T-helper 17 cell (primary cell): ENCODE data around the gene SLX9. TPM values are rescaled to one million over a fixed set of nuclear protein-coding genes. Genes with fewer than 3 reads are reported as not detected.

Source experiments
- ATAC-seq: fragments of 150-1000 bp; cut with Tn5 transposase; 2 replicates; pipeline ENCODE4 v1.10.0; 2021; ENCODE audit warnings: mild to moderate bottlenecking, moderate library complexity
- DNase-seq, 3 donors: peaks; one replicate each; pipeline versions ENCODE4 v3.0.0 to v3.0.0-alpha.2; 2020 to 2021
- H3K9me3 ChIP-seq: one replicate; pipeline ENCODE4 v1.7.0; 2013; ENCODE audit warnings: low read length, mild to moderate bottlenecking; ENCODE audit not compliant: control insufficient read depth, poor library complexity, severe bottlenecking
- H3K27ac Mint-ChIP-seq: one replicate; pipeline ENCODE4 v1.8.0; 2022; ENCODE audit warnings: mild to moderate bottlenecking, moderate library complexity, mixed read lengths
- H3K27me3 Mint-ChIP-seq: one replicate; pipeline ENCODE4 v1.8.0; 2022; ENCODE audit warnings: mixed read lengths
- H3K36me3 Mint-ChIP-seq: one replicate; pipeline ENCODE4 v1.8.0; 2022; ENCODE audit warnings: low read depth, mixed read lengths
- H3K4me1 Mint-ChIP-seq: one replicate; pipeline ENCODE4 v1.8.0; 2022; ENCODE audit warnings: mild to moderate bottlenecking, mixed read lengths
- H3K4me3 Mint-ChIP-seq: one replicate; pipeline ENCODE4 v1.8.0; 2022; ENCODE audit warnings: mild to moderate bottlenecking, moderate library complexity, mixed read lengths
- total RNA-seq, 4 donors: library from RNA in 2 of 4; stranded (reverse) in 2 of 4; gene quantifications; one replicate each; pipeline ENCODE4 v1.2.3 and lab custom pipeline; 2022 to 2026

Gene SLX9
- total RNA-seq, 2 donors from 2014 or later = 14.0 to 15.4 TPM

DNA sequence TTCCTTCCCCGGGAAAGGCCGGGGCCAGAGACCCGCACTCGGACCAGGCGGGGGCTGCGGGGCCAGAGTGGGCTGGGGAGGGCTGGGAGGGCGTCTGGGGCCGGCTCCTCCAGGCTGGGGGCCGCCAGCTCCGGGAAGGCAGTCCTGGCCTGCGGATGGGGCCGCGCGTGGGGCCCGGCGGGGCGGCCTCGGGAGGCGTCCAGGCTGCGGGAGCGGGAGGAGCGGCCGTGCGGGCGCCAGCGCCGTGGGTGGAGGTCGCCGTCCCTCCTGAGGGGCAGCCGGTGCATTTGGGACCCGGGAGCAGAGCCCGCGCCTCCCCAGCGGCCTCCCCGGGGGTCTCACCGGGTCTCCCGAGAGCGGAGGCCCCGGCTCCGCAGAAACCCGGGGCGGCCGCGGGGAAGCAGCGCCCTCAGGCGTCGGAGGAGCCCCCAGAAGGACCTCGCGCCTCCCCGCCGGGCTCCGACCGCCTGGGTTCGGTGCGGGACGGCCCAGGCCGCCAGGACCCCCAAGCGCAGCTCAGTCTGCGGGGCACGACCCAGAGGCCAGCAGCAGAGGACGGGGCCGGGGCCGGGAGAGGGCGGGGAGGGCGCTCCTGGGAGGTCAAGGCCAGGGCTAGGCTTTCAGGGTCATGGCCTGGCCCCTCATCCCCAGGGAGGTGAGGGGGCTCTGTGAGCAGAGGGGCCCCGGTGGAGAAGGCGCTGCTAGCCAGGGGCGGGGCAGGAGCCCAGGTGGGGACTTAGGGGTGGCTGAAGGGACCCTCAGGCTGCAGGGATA, 7.2 kb upstream of the SLX9 start:
- ATAC-seq (peak; percentile 70), DNase-seq (peak; percentile 50 to 66 (median 65))
- Mint-ChIP-seq H3K27me3 (no peaks in the 10 kb centered on the region), H3K4me3 (peak overlapping the region; percentile 93), H3K27ac (no peak overlapping the region), H3K36me3 (no peaks in the 10 kb centered on the region), H3K4me1 (peaks cover 24% of the 10 kb centered on the region)
- H3K9me3 ChIP-seq = no peaks in the 10 kb centered on the region

DNA sequence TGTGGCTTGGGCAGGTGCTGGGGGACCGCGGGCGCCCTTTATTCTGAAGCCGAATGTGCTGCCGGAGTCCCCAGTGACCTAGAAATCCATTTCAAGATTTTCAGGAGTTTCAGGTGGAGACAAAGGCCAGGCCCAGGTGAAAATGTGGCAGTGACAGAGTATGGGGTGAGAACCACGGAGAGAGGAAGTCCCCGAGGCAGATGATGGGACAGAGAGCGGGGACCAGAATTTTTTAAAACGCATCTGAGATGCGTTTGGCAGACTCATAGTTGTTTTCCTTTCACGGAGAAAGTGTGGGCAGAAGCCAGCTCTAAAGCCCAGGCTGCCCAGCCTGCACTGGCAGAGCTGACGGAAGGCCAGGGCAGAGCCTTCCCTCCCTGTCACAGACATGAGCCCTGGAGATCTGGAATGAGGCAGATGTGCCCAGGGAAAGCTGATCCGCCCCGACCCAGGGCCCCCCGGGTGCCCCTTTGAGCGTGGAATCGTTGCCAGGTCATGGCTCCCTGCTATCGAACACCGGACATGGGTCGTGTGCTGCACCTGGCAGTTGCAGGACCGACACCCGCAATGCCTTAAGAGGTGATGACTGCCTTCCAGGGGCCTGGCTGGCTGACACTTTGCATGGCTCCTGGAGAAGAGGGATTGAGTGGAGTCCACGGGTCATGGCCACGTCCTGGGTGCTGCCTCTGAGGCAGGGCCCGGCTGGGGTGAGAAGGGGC, 6.5 kb upstream of the SLX9 start:
- no peaks in the 10 kb centered on the region for H3K9me3 ChIP-seq
- no peak overlapping the region for H3K27ac Mint-ChIP-seq
- H3K4me3 Mint-ChIP-seq = peak overlapping the region; percentile 21
- no peaks in the 10 kb centered on the region for H3K36me3 Mint-ChIP-seq
- H3K4me1 Mint-ChIP-seq = peaks cover 22% of the 10 kb centered on the region
- ATAC-seq = no peak
- DNase-seq = no peak
- no peaks in the 10 kb centered on the region for H3K27me3 Mint-ChIP-seq

DNA sequence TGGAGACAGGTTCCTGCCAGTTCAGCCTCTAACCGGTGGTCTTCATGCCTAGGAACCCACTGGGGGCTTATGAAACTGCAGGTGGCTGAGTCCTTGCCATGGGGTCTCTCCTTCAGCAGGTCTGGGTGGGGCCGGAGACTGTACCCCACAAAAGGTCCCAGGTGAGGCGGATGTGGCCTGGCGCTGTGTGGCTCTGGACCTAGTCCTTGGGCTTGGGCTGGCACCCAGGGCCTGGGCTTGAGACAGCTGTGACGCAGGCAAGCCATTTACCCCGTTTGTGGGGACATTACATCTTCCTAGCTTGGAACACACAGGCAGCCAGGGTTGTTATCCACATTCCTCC, 5.9 kb upstream of the SLX9 start:
- no peaks in the 10 kb centered on the region for H3K36me3 Mint-ChIP-seq
- ATAC-seq = no peak
- no peak for DNase-seq
- H3K27ac Mint-ChIP-seq = no peak overlapping the region
- H3K9me3 ChIP-seq = no peaks in the 10 kb centered on the region
- peaks cover 19% of the 10 kb centered on the region for H3K4me1 Mint-ChIP-seq
- H3K27me3 Mint-ChIP-seq = no peaks in the 10 kb centered on the region
- H3K4me3 Mint-ChIP-seq = no peak overlapping the region

DNA sequence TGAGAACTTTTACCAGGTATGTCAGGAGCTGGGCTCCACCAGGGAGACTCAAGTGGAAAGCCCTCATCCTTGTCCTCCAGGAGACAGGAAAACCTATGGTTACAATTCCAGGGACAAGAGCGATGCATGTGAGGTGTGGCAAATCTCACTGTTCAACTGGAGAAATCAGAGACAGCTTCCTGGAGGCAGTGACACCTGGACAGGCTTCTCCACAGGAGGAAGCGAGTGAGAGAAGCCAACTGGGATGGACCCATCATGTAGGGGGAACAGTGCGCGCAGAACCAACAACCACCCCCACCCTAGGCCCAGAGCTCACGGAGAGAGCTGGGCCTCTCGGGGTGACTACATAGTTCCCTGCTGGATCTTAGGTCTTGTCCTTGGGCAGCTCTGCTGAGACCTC, 5.6 kb upstream of the SLX9 start:
- Mint-ChIP-seq H3K4me1 (peaks cover 18% of the 10 kb centered on the region), H3K36me3 (no peaks in the 10 kb centered on the region), H3K4me3 (no peak overlapping the region), H3K27me3 (no peaks in the 10 kb centered on the region), H3K27ac (no peak overlapping the region)
- no peaks in the 10 kb centered on the region for H3K9me3 ChIP-seq
- DNase-seq (no peak), ATAC-seq (no peak)

DNA sequence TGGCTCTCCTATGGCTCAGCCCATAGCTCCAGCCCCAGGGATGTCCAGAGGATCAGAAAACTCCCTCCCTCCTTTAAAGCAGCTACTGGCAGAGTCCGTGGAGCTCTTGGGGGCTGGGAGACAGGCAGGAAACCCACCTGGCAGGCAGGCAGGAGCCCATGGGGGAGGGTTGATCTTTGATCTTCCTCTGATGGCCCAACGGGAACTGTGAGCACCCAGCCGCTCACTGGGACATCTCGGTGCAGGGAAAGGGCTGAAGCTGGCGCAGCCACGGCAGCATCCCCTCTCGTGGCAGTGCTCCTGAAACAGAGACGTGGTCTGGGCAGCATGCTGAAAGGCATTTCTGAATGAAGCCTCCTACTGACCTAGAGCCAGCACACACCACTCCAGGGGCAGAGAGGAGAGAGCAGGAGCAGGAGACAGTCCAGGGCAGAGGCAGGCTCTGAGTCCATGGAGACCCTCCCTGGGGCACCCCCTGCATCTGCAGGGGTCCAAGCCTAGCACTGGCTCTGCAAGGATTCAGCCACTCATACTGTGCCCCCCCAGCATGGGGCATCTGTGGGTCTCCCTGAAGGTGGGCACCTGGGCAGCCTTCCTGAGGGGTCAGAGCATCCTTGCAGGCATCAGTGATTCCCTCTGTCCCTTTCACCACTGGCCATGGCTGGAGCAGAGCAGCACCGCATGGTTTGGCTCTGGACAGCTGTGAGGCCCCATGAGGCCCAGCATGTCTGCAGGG, 4.9 kb upstream of the SLX9 start:
- Mint-ChIP-seq H3K27ac (no peak overlapping the region), H3K27me3 (no peaks in the 10 kb centered on the region), H3K36me3 (no peaks in the 10 kb centered on the region), H3K4me3 (no peak overlapping the region), H3K4me1 (peaks cover 15% of the 10 kb centered on the region)
- ATAC-seq (no peak), DNase-seq (no peak)
- H3K9me3 ChIP-seq = no peaks in the 10 kb centered on the region

- peaks cover 10% of the 10 kb centered on the region for H3K4me1 Mint-ChIP-seq
- no peaks in the 10 kb centered on the region for H3K27me3 Mint-ChIP-seq
- H3K27ac Mint-ChIP-seq = no peak overlapping the region
- ATAC-seq (no peak), DNase-seq (no peak)
- H3K9me3 ChIP-seq = no peaks in the 10 kb centered on the region
- no peaks in the 10 kb centered on the region for H3K36me3 Mint-ChIP-seq
- no peak overlapping the region for H3K4me3 Mint-ChIP-seq
Observed at GRCh38 chr21:44935533-44935927, 4.3 kb upstream of the SLX9 start.

DNA sequence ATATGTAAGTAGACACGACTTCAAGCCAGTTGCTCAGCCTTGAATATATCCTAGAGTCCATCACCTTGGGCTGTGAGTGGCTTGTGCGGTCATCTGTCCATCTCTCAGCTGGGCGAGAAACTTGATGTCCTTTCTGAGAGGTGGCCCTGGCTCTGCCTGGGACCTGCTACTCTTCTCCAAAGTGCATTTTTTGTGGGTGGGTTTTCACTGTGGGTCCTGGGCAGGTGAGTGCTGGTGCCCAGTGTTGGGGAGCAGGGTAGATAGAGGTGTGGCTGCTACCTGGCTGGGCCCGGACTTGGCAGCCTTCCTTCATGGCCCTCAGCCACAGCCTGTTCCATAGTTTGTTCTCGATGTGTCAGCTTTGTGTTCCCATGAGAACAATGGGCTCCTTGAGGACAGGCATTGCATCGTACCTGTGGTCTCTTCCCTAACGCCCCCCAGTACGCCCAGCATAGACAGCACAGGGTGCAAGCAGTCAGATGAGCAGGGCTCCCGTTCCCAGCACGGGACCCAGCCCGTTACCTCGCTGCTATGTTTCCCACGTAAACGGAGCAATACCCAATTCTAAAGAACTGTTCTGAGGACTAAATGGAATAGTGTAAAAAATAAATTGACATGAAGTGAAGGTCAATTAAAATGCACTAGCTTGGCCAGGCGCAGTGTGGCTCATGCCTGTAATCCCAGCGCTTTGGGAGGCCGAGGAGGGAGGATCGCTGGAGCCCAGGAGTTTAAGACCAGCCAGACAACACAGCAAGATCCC, 877 bp upstream of the SLX9 start:
- no peaks in the 10 kb centered on the region for H3K27me3 Mint-ChIP-seq
- DNase-seq (no peak), ATAC-seq (no peak)
- H3K36me3 Mint-ChIP-seq = peaks cover 2% of the 10 kb centered on the region
- H3K27ac Mint-ChIP-seq = peak overlapping the region; percentile 84
- peaks cover 24% of the 10 kb centered on the region for H3K4me1 Mint-ChIP-seq
- H3K9me3 ChIP-seq = no peaks in the 10 kb centered on the region
- H3K4me3 Mint-ChIP-seq = peak overlapping the region; percentile 95

DNA sequence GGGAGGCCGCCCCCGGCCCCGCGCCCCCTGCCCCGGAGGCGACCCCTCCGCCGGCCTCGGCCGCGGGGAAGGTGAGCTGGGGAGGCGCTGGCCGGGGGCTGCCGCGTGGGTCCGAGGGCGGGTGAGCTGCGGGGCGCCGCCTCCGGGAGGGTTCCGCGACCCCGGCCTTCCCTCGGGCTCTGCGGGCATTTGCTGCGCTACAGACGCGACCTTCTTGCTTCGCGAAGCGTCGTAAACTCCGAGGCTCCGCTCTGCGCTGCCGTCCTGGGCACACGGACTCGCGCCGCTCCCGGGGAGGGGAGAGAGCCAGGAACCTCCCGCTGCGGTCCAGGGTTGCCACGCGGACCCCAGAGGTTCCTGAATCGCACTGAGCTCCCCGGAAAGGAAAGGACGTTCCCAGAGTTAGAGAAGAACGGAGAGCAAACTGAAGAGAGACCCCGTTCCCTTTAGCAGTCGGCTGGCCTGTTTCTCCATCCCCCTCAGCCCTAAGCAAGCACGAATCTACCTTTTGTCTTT, 345 bp downstream of the SLX9 start:
- H3K9me3 ChIP-seq = no peaks in the 10 kb centered on the region
- H3K27me3 Mint-ChIP-seq = no peaks in the 10 kb centered on the region
- DNase-seq = no peak
- H3K27ac Mint-ChIP-seq = peak overlapping the region; percentile 92
- ATAC-seq = peak; percentile 50
- H3K4me3 Mint-ChIP-seq = peak overlapping the region; percentile 95
- H3K4me1 Mint-ChIP-seq = peaks cover 27% of the 10 kb centered on the region
- H3K36me3 Mint-ChIP-seq = peaks cover 2% of the 10 kb centered on the region

DNA sequence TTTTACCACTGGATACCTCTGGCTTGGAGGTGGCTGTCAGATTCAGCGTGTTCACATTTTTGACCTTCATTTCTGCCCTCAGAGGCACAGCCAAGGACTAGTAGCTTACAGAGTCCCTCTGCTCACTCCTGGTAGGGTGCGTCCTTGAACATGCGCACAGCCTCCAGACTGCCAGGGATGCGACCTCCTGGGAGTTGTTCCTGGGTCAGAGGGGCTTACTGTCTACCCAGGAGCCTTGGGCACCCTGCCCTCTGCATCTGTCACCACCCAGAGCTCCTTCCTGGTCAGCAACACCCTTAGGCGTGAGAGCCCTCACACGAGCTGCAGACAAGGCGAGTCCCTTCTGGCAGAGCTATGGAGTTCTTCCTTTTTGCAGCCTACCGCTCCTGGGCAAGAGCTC, 1.7 kb downstream of the SLX9 start:
- Mint-ChIP-seq H3K4me1 (peaks cover 29% of the 10 kb centered on the region), H3K36me3 (peaks cover 4% of the 10 kb centered on the region), H3K27me3 (no peaks in the 10 kb centered on the region), H3K4me3 (peak overlapping the region; percentile 95), H3K27ac (peak overlapping the region; percentile 92)
- ATAC-seq (no peak), DNase-seq (no peak)
- H3K9me3 ChIP-seq = no peaks in the 10 kb centered on the region

- Mint-ChIP-seq H3K27me3 (no peaks in the 10 kb centered on the region), H3K27ac (peak overlapping the region; percentile 65), H3K36me3 (peaks cover 4% of the 10 kb centered on the region)
Observed at GRCh38 chr21:44942566-44942965, 2.7 kb downstream of the SLX9 start.

DNA sequence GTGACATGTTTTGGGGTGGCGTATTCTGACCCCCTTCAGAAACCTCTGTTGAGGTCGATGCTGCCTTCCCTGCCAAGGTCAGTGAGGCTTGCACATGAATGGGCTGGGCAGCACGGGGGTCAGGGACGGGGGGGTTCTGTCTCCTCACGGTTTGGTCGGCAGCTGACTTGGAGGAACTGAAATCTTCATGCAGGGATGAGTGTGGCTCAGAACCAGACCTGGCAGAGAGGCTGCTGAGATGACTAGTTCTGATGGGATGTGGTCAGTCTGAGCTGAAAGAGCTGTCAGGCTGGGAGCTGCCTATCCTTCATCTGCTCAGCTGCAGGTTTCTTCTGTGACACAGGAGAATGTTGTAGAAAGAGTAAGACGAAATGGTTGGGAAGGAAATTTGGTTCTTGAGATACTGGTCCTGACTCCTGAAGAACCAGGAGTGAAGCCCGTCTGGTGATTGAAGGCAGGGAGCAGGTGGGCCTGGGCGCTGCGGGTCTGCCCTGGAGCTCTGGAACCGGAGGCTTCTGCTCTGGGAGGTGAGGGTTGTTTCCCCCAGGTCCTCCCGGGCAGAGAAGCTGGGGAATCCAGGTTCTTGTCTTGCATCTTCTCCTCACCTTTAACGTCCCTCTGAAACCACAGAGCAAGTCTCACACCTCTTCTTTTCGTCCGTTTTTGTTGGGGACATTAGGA, 3.3 kb downstream of the SLX9 start:
- H3K4me1 Mint-ChIP-seq = peaks cover 27% of the 10 kb centered on the region
- H3K27me3 Mint-ChIP-seq = no peaks in the 10 kb centered on the region
- H3K4me3 Mint-ChIP-seq = no peak overlapping the region
- ATAC-seq = no peak
- DNase-seq = no peak
- no peaks in the 10 kb centered on the region for H3K9me3 ChIP-seq
- no peak overlapping the region for H3K27ac Mint-ChIP-seq
- H3K36me3 Mint-ChIP-seq = peaks cover 4% of the 10 kb centered on the region

More at GRCh38 chr21:44942566-44942965, 2.7 kb downstream of the SLX9 start:
- ATAC-seq (no peak), DNase-seq (no peak)
- no peak overlapping the region for H3K4me3 Mint-ChIP-seq
- H3K9me3 ChIP-seq = no peaks in the 10 kb centered on the region
- H3K4me1 Mint-ChIP-seq = peaks cover 27% of the 10 kb centered on the region

GRCh38 chr21:44943686-44944550, 4.1 kb downstream of the SLX9 start:
- Mint-ChIP-seq H3K36me3 (peaks cover 4% of the 10 kb centered on the region), H3K4me1 (peaks cover 27% of the 10 kb centered on the region), H3K27ac (no peak overlapping the region), H3K4me3 (no peak overlapping the region), H3K27me3 (no peaks in the 10 kb centered on the region)
- DNase-seq (no peak), ATAC-seq (no peak)
- no peaks in the 10 kb centered on the region for H3K9me3 ChIP-seq
